IPS DF 6.9 (cell line): ENCODE results near the gene TAS2R40.
A peak's percentile ranks its signal among the peaks of the same experiment; 100 is the strongest.

ENCODE experiments used
- DNase-seq: peaks from one replicate; pipeline ENCODE4 v3.0.0-alpha.2; 2013; ENCODE audit warnings: low read depth, low spot score
- H3K27ac ChIP-seq: one replicate; pipeline ENCODE4 v1.5.1; 2013; ENCODE audit warnings: low read length, control low read depth
- H3K27me3 ChIP-seq: 2 replicates; pipeline ENCODE4 v1.6.1; 2013; ENCODE audit warnings: mild to moderate bottlenecking, low read length; ENCODE audit not compliant: control insufficient read depth, insufficient read depth
- H3K36me3 ChIP-seq: 2 replicates; pipeline ENCODE4 v1.6.1; 2013; ENCODE audit warnings: low read length; ENCODE audit not compliant: control insufficient read depth, insufficient read depth
- H3K4me1 ChIP-seq: 2 replicates; pipeline ENCODE4 v1.6.1; 2013; ENCODE audit warnings: low read length; ENCODE audit not compliant: control insufficient read depth, insufficient read depth
- H3K4me3 ChIP-seq: 2 replicates; pipeline ENCODE4 v1.5.1; 2013; ENCODE audit warnings: mild to moderate bottlenecking, low read length
- H3K9me3 ChIP-seq: 2 replicates; pipeline ENCODE4 v1.6.1; 2013; ENCODE audit warnings: low read length, inconsistent platforms; ENCODE audit not compliant: control insufficient read depth, insufficient read depth
- WGBS: extraction: QIAGEN DNeasy Blood & Tissue Kit; methylation state at CpG from one replicate; pipeline ENCODE4 v1.1.7; 2013; ENCODE audit warnings: mixed read lengths, missing lambda C conversion rate; ENCODE audit not compliant: insufficient read length, insufficient coverage; 5-methylcytosine and 5-hydroxymethylcytosine counted together

The TAS2R40 gene

GRCh38 chr7:143237366-143237765, 15.5 kb downstream of the TAS2R40 start:
- Histone ChIP-seq H3K27me3 (no peaks in the 10 kb centered on the region; the same call in 1 of the 2 replicates), H3K27ac (no peak overlapping the region), H3K36me3 (no peaks in the 10 kb centered on the region), H3K4me3 (no peak overlapping the region), H3K4me1 (peaks cover 2% of the 10 kb centered on the region; the same call in 1 of the 2 replicates), H3K9me3 (no peaks in the 10 kb centered on the region)
- DNase-seq = no peak

GRCh38 chr7:143238289-143238980, 16.6 kb downstream of the TAS2R40 start:
- Histone ChIP-seq H3K27me3 (no peaks in the 10 kb centered on the region; the same call in 1 of the 2 replicates), H3K4me1 (peaks cover 2% of the 10 kb centered on the region; the same call in 1 of the 2 replicates), H3K9me3 (no peaks in the 10 kb centered on the region), H3K27ac (no peak overlapping the region), H3K36me3 (no peaks in the 10 kb centered on the region), H3K4me3 (no peak overlapping the region)
- no CpG with 5 or more reads among the region's 1 CpG for WGBS
- DNase-seq = no peak

GRCh38 chr7:143239813-143240212, 18.0 kb downstream of the TAS2R40 start:
- Histone ChIP-seq H3K27ac (no peak overlapping the region), H3K4me1 (peaks cover 2% of the 10 kb centered on the region; the same call in 1 of the 2 replicates), H3K27me3 (no peaks in the 10 kb centered on the region; the same call in 1 of the 2 replicates), H3K36me3 (no peaks in the 10 kb centered on the region), H3K9me3 (no peaks in the 10 kb centered on the region), H3K4me3 (no peak overlapping the region)
- DNase-seq = no peak

GRCh38 chr7:143240291-143241168, 18.7 kb downstream of the TAS2R40 start:
- no peaks in the 10 kb centered on the region; the same call in 1 of the 2 replicates for H3K27me3 ChIP-seq
- peak; percentile 27 for DNase-seq
- no peak overlapping the region for H3K4me3 ChIP-seq
- no CpG with 5 or more reads among the region's 9 CpGs for WGBS
- peaks cover 2% of the 10 kb centered on the region; the same call in 1 of the 2 replicates for H3K4me1 ChIP-seq
- no peak overlapping the region for H3K27ac ChIP-seq
- no peaks in the 10 kb centered on the region for H3K9me3 ChIP-seq
- no peaks in the 10 kb centered on the region for H3K36me3 ChIP-seq

- H3K36me3 ChIP-seq = no peaks in the 10 kb centered on the region
- WGBS = no CpG with 5 or more reads among the region's 11 CpGs
- H3K4me3 ChIP-seq = no peak overlapping the region
- H3K27me3 ChIP-seq = no peaks in the 10 kb centered on the region; the same call in 1 of the 2 replicates
- no peaks in the 10 kb centered on the region for H3K9me3 ChIP-seq
- no peak overlapping the region for H3K27ac ChIP-seq
- peaks cover 2% of the 10 kb centered on the region; the same call in 1 of the 2 replicates for H3K4me1 ChIP-seq
- DNase-seq = no peak
Measured at GRCh38 chr7:143242306-143242705, 20.5 kb downstream of the TAS2R40 start.

GRCh38 chr7:143243111-143243510, 21.3 kb downstream of the TAS2R40 start:
- WGBS = no CpG with 5 or more reads among the region's 7 CpGs
- Histone ChIP-seq H3K4me1 (peaks cover 2% of the 10 kb centered on the region; the same call in 1 of the 2 replicates), H3K27ac (no peak overlapping the region), H3K4me3 (no peak overlapping the region), H3K27me3 (no peaks in the 10 kb centered on the region; the same call in 1 of the 2 replicates), H3K36me3 (no peaks in the 10 kb centered on the region), H3K9me3 (no peaks in the 10 kb centered on the region)
- DNase-seq = no peak

GRCh38 chr7:143243614-143244013, 21.8 kb downstream of the TAS2R40 start:
- DNase-seq = no peak
- no CpG with 5 or more reads among the region's 3 CpGs for WGBS
- peaks cover 2% of the 10 kb centered on the region; the same call in 1 of the 2 replicates for H3K4me1 ChIP-seq
- no peak overlapping the region for H3K27ac ChIP-seq
- no peaks in the 10 kb centered on the region; the same call in 1 of the 2 replicates for H3K27me3 ChIP-seq
- no peaks in the 10 kb centered on the region for H3K9me3 ChIP-seq
- no peak overlapping the region for H3K4me3 ChIP-seq
- H3K36me3 ChIP-seq = no peaks in the 10 kb centered on the region

GRCh38 chr7:143244321-143244720, 22.5 kb downstream of the TAS2R40 start:
- Histone ChIP-seq H3K4me1 (peaks cover 2% of the 10 kb centered on the region; the same call in 1 of the 2 replicates), H3K36me3 (no peaks in the 10 kb centered on the region), H3K27ac (no peak overlapping the region), H3K27me3 (no peaks in the 10 kb centered on the region; the same call in 1 of the 2 replicates), H3K9me3 (no peaks in the 10 kb centered on the region), H3K4me3 (no peak overlapping the region)
- no CpG with 5 or more reads among the region's 1 CpG for WGBS
- DNase-seq = no peak

GRCh38 chr7:143245123-143245522, 23.3 kb downstream of the TAS2R40 start:
- no peaks in the 10 kb centered on the region for H3K9me3 ChIP-seq

GRCh38 chr7:143247372-143247771, 25.5 kb downstream of the TAS2R40 start:
- H3K4me3 ChIP-seq = no peak overlapping the region
- no peaks in the 10 kb centered on the region for H3K36me3 ChIP-seq
- H3K27me3 ChIP-seq = no peaks in the 10 kb centered on the region
- H3K4me1 ChIP-seq = no peaks in the 10 kb centered on the region
- no peak for DNase-seq
- H3K27ac ChIP-seq = no peak overlapping the region
- no peaks in the 10 kb centered on the region for H3K9me3 ChIP-seq
- WGBS = no CpG with 5 or more reads among the region's 1 CpG

More at GRCh38 chr7:143245123-143245522, 23.3 kb downstream of the TAS2R40 start:
- H3K27me3 ChIP-seq = no peaks in the 10 kb centered on the region; the same call in 1 of the 2 replicates
- H3K27ac ChIP-seq = no peak overlapping the region
- peaks cover 2% of the 10 kb centered on the region; the same call in 1 of the 2 replicates for H3K4me1 ChIP-seq
- no peak overlapping the region for H3K4me3 ChIP-seq
- no peak for DNase-seq
- no CpG with 5 or more reads among the region's 3 CpGs for WGBS
- no peaks in the 10 kb centered on the region for H3K36me3 ChIP-seq
